Erythroblast (primary cell): ENCODE data around the gene AAGAB.

Experiments used
- GATA1 ChIP-seq: IDR thresholded peaks from 2 replicates; pipeline ENCODE4 v1.6.1; 2011; ENCODE audit warnings: low read depth, mild to moderate bottlenecking, control low read depth, low read length, moderate library complexity
- POLR2A ChIP-seq: IDR thresholded peaks from 2 replicates; pipeline ENCODE4 v1.6.1; 2011; ENCODE audit warnings: mild to moderate bottlenecking, low read length

GRCh38 chr15:67164401-67164791 is 90.1 kb downstream of the AAGAB start:
- TF ChIP-seq POLR2A: no peak
- TF ChIP-seq GATA1: no peak
